ENCODE results near the gene PES1.
"Not testable (repeated sequence)": the region's sequence is repeated elsewhere in the genome, so short reads cannot be mapped to it uniquely, and the experiment has no call there.

The PES1 gene

GRCh38 chr22:30552719-30553118 is 39.0 kb downstream of the PES1 start:
- DNase-seq (ENCODE audit: low read depth) = no peak

- not testable (repeated sequence) for DNase-seq (ENCODE audit: low read depth)
Observed at GRCh38 chr22:30551813-30552212, 39.9 kb downstream of the PES1 start.

- DNase-seq (ENCODE audit: low read depth) = no peak
Observed at GRCh38 chr22:30547188-30547587, 44.5 kb downstream of the PES1 start.

GRCh38 chr22:30546616-30547015 is 45.1 kb downstream of the PES1 start, which contains the start of gene SEC14L6:
Gene SEC14L6 (minus strand): TSS chr22:30546741. CDS start chr22:30546682, 59 bp downstream.
- no peak for DNase-seq (ENCODE audit: low read depth)

GRCh38 chr22:30542811-30543188 is 48.9 kb downstream of the PES1 start:
- no peak for DNase-seq (ENCODE audit: low read depth)

- no peak for DNase-seq (ENCODE audit: low read depth)
Observed at GRCh38 chr22:30541961-30542810, 49.5 kb downstream of the PES1 start.

- DNase-seq (ENCODE audit: low read depth) = not testable (repeated sequence)
Observed at GRCh38 chr22:30541511-30541910, 50.2 kb downstream of the PES1 start.

- no peak for DNase-seq (ENCODE audit: low read depth)
Observed at GRCh38 chr22:30539368-30539767, 52.3 kb downstream of the PES1 start.

- DNase-seq (ENCODE audit: low read depth) = no peak
Observed at GRCh38 chr22:30538280-30538679, 53.4 kb downstream of the PES1 start.

GRCh38 chr22:30537083-30537731 is 54.5 kb downstream of the PES1 start:
- no peak for DNase-seq (ENCODE audit: low read depth)

- no peak for DNase-seq (ENCODE audit: low read depth)
Observed at GRCh38 chr22:30535182-30535581, 56.5 kb downstream of the PES1 start.

GRCh38 chr22:30531651-30532608 is 59.8 kb downstream of the PES1 start:
- DNase-seq (ENCODE audit: low read depth) = no peak

- no peak for DNase-seq (ENCODE audit: low read depth)
Observed at GRCh38 chr22:30526656-30527055, 65.1 kb downstream of the PES1 start.
